Amniotic epithelial cell (primary cell): ENCODE results near the gene RBM19.
A peak's percentile ranks its signal among the peaks of the same experiment; 100 is the strongest.

Source experiments
- DNase-seq: peaks from one replicate; pipeline ENCODE4 v3.0.0-alpha.2; 2010; ENCODE audit warnings: low read depth

Gene RBM19

DNA sequence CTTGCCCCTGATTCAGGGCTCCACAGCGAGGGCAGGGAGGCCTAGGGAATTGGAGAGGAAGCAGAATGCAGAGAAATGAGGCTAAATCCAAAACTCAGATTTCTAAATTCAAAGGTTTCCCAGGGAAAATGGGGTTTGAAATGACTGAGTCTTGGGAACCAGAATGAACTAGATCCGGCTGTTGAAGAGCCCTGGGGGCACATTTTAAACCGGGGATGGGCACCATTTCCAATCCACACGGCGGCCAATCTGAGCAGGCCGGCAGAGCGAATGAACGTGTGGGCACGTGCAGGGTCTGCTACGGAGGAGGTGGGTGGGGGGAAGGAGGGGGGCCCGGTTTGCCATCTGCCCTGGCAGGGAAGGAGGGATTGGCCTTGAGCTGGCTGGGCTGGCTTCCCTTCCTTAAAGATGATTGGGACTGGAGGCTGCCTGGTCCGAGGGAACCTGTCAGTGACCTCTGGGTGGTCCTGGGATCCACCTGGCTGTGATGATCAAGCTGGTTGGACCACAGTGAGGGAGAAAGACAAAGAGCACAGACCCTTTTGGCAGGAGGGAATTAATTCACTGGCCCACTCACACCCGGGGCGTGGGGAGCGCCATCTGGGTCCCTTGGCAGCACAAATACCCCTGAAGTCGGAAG is 161.0 kb downstream of the RBM19 start:
- no peak for DNase-seq

DNA sequence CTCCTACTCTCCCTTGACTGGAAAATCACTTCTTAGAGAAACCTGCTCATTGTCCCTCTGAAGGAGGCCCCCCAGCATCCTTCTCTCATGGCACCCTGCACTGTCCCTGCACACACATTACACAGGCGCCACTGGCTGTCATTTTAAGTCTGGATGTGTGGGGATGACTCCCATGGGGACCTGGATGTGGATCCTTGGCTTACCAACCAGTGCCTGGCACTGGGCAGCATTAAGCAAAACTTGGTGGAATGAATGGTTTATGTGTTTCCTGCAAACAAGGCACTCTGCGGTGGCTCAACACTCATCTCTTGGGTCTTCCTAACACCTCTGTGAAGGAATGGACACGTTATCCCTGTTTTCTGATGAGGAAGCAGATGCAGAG is 162.4 kb downstream of the RBM19 start:
- no peak for DNase-seq

DNA sequence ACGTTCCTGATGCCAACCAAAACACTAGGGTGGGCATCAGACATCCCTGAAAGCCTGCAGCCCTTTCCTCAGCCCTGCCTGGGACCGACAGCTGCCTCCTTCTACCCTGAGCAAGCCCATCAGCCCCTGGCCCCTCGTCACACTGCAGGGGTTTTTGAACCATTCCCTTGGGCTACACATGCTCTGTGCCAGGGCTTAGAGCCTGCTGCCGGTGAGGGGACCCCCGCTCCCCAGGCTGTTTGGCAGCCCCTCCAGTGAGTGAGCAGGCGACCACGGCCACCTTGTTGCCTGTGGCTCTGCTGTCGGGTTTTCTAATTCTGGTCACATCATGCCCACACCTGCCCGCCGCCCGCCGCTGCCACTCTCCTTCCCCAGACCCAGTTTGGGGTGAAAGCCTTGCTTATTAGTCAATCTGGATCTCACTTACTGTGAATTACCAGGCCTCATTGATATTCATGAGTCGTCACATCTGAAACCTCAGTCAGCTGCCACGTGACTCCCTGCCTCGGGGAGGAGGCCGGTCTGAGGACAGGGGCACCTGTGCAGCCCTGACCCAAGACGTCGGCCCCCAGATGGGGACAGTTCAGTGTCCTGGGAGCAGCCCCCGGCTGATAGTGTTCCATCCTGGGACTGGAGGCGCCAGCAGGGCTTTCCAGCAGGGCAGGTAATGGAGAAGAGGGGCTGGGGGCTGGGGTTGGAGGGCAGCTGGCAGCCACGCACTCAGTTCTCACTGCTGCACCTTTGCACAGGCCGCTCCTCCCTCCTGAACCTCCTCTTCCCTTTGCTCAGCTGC is 163.0 kb downstream of the RBM19 start:
- no peak for DNase-seq

DNA sequence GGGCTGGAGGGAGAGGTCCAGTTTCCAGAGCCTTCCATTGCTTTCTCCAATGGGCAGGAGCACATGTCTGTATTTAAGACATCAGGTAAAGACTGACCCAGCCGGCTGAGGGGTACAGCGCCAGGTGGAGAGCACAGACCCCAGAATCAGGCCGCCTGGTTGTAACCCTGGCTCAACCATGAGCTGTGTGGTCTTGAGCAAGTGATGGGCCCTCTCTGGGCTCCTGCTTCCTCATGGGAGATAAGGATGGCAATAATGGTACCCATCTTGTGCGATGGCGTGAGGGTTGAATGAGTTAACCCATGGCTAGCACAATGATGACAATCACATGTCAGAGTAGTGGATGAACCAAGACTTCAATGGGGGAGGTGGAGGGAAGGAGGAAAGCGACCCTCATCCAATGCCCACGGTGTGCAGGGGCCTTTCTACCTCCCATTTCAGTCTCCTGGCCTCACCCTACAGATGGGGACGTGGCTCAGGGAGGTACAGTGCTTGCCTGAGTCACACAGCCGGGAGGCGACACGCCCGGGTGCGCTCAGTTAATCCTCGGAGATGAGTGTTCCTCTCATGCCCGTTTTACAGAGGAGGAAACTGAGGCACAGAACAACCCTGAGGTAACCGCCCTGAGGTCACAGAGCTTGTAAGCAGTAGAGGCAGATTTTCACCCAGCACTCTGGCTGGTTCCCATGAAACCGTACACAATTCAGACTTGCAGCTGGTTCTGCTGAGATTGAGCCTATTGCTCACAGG is 163.9 kb downstream of the RBM19 start:
- DNase-seq, result no peak

DNA sequence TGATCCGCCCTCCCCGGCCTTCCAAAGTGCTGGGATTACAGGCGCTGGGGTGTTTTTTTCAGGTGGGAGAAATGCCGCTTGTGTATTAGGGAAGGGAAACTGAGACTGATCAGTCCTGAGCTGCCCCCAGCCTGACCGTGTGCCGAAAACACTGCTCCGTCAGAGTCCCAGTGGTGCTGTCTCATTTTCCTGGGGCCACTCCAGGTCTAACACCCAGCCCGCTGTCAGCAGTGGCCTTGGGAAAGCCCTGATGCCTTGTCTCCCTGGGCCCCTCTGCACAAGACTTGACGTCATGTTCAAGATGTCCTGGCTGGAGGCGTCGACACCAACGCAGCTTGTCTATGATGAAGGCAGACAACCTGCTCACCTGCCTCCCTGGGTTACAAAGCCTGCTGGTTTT is 165.9 kb downstream of the RBM19 start:
- no peak for DNase-seq

DNA sequence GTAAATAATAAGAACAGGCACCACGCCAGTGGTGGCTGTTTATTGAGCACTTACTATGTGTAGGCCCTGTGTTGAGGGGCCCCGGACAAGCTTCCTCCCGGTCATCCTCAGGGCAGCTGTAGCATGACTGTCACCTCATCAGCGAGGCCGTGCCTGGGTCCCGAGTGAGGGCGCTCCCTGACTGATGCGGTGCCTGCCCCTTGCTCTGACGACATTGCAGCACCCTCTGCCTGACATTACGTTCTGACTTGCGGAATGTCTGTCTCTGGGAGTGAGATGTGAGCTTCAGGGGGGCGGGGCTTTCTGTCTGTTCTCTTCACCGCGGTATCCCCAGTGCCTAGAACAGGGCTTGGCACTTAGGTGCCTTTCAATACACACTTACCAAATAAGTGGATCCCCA is 167.6 kb downstream of the RBM19 start:
- DNase-seq, result no peak

DNA sequence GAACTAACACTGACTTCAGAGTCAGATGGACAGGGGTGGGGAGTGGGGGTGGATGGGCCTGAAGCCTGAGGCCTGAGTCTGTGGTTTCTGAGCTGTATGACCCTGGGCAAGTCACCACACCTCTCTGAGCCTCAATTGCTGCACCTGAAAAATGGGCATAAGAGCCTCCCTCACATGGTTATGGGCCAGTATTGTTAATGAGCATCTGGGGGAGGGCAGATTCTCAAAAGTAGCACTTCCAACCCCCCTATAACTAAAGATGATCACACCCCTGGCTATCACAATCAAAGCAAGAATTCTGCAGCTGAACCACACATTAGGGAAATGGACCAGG is 168.6 kb downstream of the RBM19 start:
- no peak for DNase-seq

DNA sequence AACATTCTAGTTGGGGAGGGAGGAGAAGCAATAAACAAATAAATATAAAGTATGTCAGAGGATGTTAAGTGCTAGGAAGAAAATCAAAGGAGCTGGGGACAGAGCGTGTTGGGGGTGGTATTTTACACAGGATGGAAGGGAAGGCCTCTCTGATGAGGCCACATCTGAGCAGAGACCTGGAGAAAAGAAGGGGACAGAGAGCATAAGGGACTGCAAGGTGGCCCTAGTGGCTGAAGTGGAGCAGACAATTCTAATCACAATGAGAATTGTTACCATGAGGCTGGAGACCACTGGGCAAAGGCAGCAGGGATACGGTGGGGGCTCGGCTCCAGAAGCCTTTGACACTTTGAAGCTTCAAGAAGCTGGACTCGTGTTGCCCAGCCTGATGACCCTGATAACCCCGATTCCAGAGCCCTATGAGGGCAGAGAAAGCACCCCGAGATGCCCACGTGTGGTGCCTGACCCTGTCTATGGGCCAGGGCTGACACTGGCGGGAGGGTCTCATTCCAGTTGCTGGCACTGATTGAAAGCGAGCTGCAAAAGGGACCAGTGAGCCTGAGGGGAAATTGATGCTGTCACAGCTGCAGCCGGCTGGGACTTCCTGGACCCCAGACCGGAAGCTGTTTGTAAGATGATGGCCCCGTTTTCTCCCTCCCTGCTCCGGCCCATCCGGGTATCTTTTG is 169.1 kb downstream of the RBM19 start:
- no peak for DNase-seq

DNA sequence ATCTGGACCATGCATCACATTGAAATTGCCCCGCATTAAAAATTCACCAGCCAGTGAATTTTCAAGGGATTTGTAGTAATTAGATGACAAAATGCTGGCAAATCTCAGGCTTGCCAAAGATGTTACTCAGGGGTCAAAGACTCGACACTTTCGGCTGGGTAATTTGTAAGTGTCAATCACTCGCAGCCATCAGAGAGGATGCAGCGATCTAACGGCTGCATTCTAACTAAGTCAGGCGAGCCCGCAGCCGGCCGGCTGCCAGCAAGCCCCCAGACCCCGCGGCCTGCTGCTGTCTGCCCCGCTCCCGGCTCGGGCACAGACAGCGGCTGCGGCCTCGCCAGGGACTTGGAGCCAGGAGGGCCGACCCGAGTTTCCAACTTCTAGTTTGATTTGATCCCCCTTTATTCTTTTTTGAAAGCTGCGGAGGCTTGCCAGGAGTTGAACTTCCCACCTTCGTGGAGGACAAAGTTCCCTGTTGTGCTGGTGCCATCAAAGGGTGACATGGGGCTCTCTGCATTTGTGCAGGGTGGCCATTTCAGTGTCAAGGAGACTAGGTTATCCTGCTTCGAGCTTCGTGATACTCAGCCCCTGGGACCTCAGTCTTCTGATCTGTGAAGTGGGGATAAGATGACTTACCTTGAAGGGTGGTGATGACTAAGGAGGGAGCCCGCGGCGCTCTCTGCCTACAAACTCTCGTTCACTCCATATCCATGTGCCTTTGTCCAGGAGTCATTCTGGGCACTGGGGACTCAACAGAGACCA is 169.9 kb downstream of the RBM19 start:
- no peak for DNase-seq

DNA sequence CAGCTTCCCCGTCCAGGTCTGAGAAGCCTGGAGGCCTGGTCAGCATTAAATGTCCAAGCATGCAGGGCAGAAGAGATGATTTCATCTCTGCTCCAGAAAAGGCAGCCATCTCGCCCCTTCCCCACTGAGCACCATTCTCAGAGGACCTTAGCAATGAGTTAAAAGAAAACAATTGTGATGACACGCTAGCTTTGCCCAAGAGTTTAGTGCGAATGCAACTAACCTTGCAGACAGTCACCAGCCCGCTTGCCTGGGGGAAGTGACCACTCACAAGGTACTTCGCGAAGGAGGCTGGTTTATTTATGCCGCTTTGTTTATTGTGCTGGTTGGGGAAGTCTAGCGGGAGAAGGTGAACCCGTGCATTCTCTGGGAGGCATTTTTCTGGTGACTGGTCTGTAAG is 170.7 kb downstream of the RBM19 start:
- no peak for DNase-seq

DNA sequence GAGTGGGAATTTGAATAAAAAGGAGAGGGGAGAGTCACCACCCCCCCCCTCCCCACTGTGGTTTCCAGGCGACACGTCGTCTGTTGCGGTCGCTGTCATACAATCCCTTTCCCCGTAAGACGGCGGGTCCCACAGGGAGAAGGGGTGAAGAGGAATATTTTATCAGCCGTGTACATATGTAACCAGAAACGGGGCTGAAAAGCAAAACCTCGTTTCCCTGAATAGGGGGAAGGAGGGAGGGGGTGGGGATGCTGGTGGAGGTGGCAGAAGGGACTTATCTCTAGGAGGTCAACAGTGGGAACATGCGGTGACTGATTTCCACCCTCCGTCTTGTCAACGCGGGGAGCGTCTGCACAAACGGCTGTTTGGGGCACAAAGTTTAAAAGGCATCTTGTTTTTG is 171.4 kb downstream of the RBM19 start:
- DNase-seq, result no peak

DNA sequence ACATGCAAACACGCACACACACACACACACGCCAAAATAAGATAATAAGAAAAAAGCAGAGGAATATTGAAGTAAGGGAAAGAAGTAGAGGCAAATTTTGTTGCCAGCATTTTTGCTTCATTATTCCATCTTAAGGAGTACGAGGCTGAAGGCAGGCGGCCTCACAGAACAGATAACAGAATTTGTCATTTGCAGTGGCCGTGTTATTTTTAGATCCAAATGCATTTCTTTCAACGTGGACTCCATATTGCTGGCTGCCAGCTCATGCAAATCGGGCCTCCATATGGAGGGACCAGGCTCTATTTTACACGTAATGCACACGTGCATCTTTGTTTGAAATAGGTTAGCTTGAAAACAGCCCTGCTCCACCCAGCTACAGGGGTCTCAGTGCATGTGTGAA is 172.9 kb downstream of the RBM19 start:
- no peak for DNase-seq

DNA sequence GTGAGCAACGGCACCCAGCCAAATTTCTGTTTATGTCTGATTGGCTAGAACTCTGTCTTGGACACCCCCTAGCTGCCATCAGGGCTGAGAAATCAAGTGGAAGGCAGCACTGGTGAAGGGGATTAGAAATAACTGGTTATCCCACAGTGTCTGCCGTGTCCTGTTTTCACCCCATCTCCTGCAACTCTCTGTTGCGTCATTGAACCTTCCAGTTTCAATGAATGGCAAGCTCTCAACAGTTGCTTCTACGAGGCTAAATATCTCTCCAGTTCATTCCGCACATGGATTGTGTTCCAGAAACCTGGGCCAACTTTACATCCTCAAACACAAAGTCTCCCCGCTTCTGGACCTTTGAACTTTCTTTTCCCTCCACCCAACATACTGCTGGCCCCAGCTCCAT is 173.7 kb downstream of the RBM19 start:
- DNase-seq, result no peak

DNA sequence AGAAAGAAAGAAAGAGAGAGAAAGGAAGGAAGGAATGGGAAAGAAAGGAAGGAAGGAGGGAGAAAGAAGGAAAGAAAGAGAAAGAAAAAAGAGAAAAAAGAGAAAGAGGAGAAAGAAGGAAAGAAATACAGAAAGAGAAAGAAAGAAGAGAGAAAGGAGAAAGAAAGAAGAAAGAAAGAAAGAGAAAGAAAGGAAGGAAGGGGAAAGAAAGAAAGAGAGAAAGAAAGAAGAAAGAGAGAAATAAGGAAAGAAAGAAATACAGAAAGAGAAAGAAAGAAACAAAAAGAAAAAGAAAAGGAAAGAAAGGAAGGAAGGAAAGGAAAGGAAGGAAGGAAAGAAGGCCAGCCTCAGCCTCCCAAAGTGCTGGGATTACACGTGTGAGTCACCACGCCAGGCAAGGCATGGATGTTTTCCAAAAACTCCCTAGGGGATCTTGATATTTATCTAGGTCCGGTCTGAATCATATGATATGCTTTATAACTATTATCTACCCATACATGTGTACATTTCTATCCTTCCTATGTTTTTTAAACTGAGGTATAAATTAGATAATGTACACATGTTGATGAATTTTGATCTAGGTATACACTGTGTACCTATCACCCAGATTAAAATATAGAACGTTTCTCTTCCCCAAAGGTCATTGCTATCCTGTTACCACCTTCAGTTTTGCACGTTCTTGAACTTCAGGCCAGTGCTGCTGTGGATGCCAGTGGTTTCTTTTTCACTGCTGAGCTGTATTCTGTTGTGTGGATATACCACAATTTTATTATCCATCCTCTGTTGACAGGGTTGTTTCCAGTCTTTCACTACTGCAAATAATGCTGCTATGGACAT is 177.9 kb downstream of the RBM19 start:
- peak; percentile 24 for DNase-seq

DNA sequence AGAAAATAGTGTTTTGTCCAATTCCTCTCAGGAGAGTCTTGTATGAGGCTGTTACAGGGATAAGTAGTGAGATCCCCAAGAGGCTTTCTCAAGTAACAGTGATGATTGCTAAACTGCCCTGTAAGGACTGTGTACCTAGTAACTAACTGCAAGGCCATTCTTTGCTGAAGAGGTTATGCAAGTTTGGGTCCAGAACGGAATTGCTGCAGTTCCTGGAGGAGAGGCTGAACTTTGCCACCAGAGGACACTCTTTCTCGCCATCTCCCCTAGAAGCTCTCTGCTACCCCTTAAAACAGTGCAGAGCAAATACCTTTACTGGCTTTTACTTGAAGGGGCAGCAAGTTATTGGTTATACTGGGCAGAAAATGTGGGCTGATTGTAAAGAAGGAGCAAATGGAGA is 180.0 kb downstream of the RBM19 start:
- no peak for DNase-seq

DNA sequence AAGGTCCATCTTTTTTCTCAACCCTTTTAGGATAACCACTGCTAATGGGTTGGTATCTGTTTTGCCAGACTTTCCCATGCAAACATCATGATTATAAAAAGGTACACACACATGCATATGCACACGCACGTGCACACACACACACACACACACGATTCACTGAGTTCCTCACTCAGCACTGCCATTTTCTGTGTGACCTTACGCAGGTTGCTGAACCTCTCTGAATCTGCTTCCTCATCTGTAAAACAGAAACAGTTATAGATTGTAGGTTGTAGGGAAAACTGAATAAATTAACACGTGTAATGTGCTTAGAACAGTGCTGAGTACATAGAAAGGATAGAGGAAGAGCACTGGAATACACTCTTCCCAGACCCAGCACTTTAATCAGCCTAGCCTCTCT is 182.3 kb downstream of the RBM19 start:
- DNase-seq, result no peak

DNA sequence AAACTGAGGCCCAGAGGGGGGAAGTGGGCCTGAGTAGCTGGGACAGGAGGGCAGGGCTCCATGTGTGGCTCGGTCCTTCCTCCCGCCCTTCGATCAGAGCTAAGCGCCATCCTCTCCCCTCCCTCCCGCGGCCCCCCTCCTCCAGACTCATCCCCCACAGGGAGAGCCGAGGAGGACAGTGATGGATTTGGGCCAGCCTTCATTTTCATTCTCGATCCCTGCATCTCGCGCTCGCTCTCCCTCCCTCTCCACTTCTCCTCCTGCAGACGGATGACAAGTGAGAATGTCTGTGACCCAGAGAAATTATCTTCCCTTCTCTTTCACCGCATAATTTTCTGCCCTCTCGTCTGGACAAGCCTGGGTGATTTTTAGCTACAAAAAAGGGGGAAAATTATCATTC is 183.3 kb downstream of the RBM19 start:
- DNase-seq, result no peak

DNA sequence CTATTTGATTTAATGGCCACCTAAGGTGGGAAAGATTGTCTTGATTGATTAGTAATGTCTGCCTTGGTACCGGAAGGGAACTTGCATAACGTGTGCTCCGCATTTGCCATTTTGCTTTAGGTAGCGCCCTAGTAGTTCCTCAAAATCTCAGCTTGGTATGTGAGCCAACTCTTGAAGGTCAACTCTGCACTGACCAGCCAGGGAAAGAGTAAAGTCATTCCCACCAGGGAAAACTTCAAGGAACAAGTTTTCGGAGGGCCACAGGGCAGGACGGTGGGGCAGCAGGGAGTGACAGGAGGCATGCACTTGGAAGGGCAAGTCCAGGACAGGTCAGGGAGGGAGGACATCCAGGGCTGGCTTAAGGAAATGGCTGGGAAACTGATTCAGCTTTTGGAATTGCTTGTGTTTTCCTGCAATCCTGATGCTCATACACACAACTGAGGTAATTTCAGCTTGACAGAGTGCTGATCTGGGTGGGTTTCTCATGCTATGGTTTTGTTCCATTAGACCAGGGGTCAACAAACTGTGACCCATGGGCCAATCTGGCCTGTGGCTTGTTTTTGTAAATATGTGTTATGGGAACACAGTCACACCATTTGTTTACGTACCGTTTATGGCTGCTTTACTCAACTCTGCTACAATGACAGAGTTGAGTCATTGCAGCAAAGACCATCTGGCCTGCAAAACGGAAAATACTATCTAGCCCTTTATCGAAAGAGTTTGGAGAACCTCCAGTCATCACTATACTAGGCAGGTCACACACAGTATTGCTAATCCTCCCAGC is 184.5 kb downstream of the RBM19 start:
- DNase-seq, result peak; percentile 18

DNA sequence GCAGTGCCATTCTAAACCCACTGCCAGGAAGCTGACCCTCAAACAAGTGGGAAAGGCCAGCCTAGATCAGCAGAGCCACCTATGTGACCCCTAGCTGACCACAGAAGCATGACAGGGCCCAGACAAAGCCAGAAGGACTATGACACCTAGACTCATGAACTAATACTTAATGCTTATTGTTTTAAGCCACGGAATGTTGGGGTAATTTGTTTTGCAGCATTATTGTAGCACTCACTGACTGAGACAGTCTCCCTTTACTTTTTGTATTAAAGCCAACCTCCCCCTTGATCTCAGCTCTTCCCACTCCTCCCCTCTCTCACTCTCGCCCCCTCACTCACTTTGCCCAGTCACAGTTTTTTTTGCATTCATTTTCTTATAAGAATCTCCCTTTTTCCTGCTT is 186.4 kb downstream of the RBM19 start:
- no peak for DNase-seq

DNA sequence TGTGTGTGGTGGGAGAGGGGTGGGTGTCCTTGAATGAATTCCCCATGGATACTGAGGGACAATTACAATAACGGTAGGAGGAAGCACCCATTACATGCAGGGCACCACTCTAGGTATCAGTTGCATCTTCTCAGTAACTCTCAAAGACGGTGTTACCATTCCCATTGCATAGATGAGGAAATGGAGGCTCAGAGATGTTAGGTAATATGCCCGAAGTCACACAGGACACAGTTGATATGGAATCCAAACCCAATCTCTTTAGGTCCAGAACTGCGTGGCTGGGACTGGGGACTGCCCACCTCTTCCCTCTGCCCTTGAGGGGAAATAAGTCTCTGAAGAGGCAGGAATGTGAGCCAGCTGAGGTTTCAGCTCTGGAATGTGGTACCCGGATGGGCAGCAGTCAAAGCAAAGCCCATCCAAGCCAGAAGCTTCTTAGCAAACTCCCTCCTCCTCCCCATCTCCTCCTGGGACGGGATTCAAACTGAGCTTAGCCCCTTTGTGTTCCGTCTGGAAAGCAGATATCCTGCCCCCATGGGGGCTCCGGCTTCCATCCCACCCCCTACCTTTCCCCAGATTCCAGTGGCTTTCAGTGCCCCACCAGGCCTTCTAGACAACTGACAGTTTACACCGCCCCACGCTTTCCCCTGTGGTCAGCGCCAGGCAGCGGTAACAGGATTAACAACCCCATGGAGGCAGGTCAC is 187.5 kb downstream of the RBM19 start:
- DNase-seq, result no peak
